GM18505 (cell line): ENCODE results near the gene ARL15.
"Not testable (repeated sequence)": the region's sequence is repeated elsewhere in the genome, so short reads cannot be mapped to it uniquely, and the experiment has no call there.

Experiments
- ATAC-seq: cut with Tn5 transposase; IDR thresholded peaks from one replicate; pipeline ENCODE4 v1.9.1; 2021; ENCODE audit not compliant: unreplicated experiment
- POLR2A ChIP-seq: IDR thresholded peaks from 4 replicates; pipeline ENCODE4 v1.6.1; 2011; ENCODE audit warnings: borderline replicate concordance; ENCODE audit not compliant: insufficient read depth, insufficient read length; ENCODE audit errors: extremely low read depth

The ARL15 gene

DNA sequence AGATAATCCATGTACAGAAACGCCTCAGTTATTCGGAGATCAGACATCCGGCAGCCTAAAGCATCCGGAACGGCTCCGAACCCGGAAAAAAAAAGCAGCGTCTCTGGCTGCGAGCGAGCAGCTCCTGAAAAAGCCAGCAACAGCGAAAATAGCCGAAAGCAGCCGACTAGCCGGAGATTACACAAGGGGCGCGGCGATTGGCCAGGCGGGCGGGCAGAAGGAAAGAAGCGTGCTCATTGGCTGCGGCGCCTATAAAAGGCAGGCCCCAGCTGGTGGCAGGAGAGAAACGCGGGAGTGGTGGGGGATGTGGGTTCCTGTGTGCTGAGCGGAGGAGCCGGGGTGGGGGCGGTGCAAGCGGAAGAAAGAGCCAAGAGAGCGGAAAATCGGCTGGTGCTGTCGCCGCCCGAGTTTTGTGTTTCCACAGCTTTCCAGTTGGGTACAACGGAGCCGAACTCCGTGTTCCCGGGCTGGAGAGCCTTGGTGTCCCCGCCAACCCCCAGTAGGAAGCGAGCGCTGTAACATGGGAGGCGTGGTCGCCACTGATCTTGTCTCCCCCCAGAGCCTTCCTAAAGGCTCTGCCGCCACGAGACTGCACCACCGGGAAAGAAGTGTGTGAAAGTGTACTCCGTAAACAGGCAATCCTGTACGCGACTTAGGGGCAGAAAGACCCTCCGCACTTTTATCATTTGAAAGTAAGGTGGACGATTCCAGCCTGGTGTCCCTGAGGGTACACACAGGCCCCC lies at the start of gene ARL15:
Gene ARL15 (minus strand): TSS at position 141 of the 743 bp plus-strand sequence.
- TF ChIP-seq POLR2A: peak; percentile 99

GRCh38 chr5:54360089-54360488 lies 49.7 kb upstream of the ARL15 start:
- ATAC-seq: no peak

More for the DNA sequence above, at the start of gene ARL15:
- ATAC-seq: peak; percentile 98

DNA sequence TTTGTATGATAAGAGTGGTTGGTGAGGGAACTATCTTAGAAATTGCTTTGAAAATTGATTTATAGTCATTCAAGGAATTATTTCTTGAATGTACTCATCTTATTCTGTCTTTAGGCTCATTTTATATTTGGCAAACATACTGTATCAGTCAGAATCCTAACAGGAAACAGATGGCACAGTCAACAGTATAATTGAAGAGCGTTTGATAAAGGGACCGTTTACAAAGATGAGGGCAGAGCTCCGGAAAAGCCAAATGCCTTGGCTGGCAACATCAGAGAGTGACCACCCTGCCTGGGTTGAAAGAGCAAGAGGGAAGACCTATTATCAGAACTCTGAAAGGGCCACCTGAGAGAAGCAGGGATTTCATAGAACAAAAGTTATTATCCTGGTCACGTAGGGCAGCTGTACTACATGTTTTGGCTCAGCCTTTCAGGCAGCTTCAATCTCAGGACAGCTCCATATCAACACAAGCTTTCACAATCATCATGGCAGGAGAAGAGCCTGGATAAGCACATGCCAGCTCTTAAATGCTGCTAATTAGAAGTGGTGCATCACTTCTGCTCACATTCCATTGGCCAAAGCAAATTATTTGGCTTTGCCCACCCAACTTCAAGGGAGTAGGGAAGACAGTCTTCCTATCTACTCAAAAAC lies 47.2 kb upstream of the ARL15 start:
- no peak for TF ChIP-seq POLR2A
- ATAC-seq: no peak

More at GRCh38 chr5:54360089-54360488, 49.7 kb upstream of the ARL15 start:
- TF ChIP-seq POLR2A: no peak

- ATAC-seq: not testable (repeated sequence)
Observed at GRCh38 chr5:54353933-54354564, 43.7 kb upstream of the ARL15 start.

- ATAC-seq: not testable (repeated sequence)
Observed at GRCh38 chr5:54352580-54352979, 42.2 kb upstream of the ARL15 start.

DNA sequence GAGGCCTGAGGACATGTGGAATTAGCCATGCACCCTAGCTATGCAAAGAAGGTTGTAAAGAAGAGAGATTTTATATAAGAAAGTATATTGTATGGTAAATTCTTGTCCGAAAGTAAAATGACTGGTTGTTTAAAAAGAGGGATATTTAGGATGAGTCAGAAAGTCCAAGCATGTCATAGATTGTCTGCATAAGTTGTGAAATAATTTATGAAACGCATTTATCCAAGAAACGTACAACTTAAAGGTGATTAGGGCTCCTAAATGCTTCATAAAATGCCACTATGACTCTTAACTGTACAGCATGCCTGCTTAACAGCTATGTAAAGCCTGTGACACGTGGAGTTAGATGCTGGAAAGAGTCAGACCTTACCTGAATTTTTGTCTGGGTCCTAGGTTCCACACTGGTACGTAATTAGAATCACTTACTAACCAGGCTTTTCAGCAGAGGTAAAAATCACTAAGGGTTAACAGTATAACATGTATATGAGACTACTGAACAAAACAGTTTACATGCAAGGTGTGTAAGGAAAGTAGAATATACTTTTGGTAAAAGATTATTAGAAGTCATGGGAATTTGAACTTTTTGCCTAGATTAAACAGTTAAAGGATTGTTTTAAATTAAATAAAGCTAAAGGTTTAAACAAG lies 37.0 kb upstream of the ARL15 start:
- ATAC-seq: no peak

DNA sequence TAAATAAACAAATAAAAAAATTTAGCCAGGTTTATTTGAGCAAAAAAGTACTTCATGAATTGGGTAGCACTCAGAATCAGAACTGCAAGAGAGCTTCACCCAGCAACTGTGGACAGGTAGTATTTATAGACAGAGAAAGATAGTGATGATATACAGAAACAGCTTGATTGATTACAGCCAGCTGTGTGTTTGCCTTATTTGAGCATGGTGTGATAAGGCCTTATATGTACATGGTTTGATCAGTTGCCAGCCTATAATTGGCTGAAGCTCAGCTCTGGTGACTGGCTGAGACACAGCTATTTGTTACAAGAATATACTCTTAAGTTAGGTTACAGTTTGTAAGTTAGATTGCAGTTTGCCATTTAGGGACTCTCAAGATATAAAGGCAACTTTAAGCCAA lies 34.3 kb upstream of the ARL15 start:
- ATAC-seq: no peak
- no peak for TF ChIP-seq POLR2A

More for the DNA sequence above, 37.0 kb upstream of the ARL15 start:
- no peak for TF ChIP-seq POLR2A

GRCh38 chr5:54341971-54342370 lies 31.6 kb upstream of the ARL15 start:
- TF ChIP-seq POLR2A: no peak
- no peak for ATAC-seq

DNA sequence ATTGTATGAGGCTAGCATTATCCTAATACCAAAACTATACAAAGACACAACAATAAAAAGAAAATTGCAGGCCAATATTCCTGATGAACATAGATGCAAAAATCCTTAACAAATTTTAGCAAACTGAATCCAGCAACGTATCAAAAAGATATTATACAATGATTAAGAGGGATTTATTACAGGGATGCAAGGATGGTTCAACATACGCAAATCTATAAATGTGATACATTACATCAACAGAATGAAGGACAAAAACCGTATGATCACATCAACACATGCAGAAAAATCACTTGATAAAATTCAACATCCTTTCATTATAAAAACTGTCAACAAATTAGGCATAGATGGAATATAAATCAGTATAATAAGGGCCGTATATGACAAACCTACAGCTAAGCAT lies 27.1 kb upstream of the ARL15 start:
- ATAC-seq: no peak
- no peak for TF ChIP-seq POLR2A

DNA sequence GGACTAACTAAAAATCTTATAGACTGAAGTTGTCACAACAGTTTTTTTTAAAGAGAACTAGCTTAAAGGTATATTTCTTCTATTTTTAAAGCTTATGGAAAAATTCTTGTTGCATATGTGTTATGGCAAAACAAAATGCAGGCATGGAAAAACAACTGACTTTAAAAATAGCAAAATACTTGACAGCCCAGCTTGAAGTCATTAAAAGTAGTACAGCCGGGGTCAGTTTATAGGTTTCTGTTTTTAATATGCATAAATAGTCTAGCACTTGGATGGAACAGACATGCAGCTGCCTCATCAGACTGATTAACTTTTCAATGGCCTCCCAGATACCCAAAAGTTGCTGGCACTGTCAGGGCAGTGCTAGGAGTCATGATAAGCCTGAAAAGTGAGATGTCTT lies 22.3 kb upstream of the ARL15 start:
- ATAC-seq: no peak
- TF ChIP-seq POLR2A: no peak

DNA sequence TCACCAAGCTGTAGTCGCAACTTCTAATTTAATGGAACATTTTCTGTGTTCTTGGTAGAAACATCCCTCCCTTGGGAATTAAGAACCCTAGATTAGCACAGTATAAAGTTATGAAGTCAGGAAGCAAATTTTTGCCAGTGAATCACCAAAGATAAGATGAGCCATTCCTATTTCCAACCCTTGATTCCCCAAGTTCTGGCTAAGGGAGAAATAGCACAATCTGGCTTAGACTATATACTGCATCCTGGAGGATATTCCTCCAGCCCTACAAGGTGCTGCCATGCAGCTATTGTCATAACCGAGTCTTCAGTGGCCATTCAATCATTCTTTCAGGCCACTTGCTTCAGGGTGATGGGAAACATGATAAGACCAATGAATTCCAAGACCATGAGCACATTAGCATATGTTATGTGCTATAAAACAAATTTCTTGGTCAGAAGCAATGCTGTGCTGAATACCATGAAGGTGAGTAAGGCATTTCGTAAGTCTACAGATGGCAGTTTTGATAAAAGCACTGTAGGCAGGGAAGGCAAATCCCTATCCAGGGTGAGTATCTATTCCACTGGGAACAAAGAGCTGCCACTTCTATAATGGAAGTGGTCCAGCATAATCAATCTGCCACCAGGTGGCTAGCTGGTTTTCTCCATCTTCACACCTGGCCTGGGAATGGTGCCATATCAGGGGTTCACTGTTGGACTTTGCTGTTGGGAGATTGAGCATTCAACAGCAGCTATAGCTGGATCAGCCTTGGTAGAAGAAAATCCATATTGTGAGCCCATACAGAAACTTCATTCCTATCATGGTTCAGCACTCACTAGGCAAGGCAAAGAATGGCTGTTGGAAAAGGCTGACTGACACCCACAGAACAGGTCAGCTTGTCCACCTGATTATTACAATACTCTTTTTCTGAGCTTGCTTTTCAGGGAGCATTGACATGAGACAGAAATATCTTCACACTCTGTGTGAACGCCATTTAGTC lies 19.6 kb upstream of the ARL15 start:
- no peak for TF ChIP-seq POLR2A
- ATAC-seq: no peak

GRCh38 chr5:54326662-54327270 lies 16.4 kb upstream of the ARL15 start:
- no peak for TF ChIP-seq POLR2A
- no peak for ATAC-seq
